ENCODE data around the gene CMYA5. TPM values are rescaled to one million over a fixed set of nuclear protein-coding genes. Genes with fewer than 3 reads are reported as not detected.

Gene CMYA5
- total and polyA plus RNA-seq, 2 of the 4 experiments (the other 2 are of a cell fraction): 0.39 to 0.90 TPM

- Histone ChIP-seq H4K91ac (ENCODE audit: insufficient read depth, low read depth, low read length) (no peak overlapping the region), H3K9me1 (ENCODE audit: insufficient read depth, low read length) (no peaks in the 10 kb centered on the region), H3K14ac (replicated peaks; ENCODE audit: low read depth, low read length) (no peak overlapping the region), H3K4ac (ENCODE audit: low read depth, low read length) (no peak overlapping the region), H2AFZ (replicated peaks; ENCODE audit: low read length, poor library complexity) (no peak overlapping the region), H2BK5ac (ENCODE audit: low read depth, low read length, poor library complexity, severe bottlenecking) (no peak overlapping the region), H4K20me1 (ENCODE audit: insufficient read depth, low read length) (no peaks in the 10 kb centered on the region), H3K27me3 (ENCODE audit: control insufficient read depth, insufficient read depth, low read length) (peaks cover 3% of the 10 kb centered on the region), H3K36me3 (ENCODE audit: control insufficient read depth, insufficient read depth, low read length) (no peaks in the 10 kb centered on the region), H3K4me1 (ENCODE audit: control insufficient read depth, insufficient read depth, low read length) (no peaks in the 10 kb centered on the region), H3K4me2 (ENCODE audit: low read depth, low read length) (no peak overlapping the region), H3K56ac (ENCODE audit: extremely low read depth, insufficient read depth, low read length) (no peak overlapping the region), H2BK120ac (ENCODE audit: low read depth, low read length) (no peak overlapping the region), H4K5ac (ENCODE audit: low read depth, low read length) (no peak overlapping the region), H3K9ac (ENCODE audit: low read depth, low read length) (no peak overlapping the region), H3K18ac (ENCODE audit: low read depth, low read length) (no peak overlapping the region), H4K8ac (ENCODE audit: low read depth in 2 of 2, low read length in 2 of 2) (no peak overlapping the region), H2AK5ac (ENCODE audit: low read depth, low read length) (no peak overlapping the region), H3K79me1 (ENCODE audit: low read depth in 1 of 2, low read length in 2 of 2) (no peaks in the 10 kb centered on the region), H3K27ac (ENCODE audit: insufficient read depth, low read length) (no peak overlapping the region), H2BK15ac (ENCODE audit: low read depth, low read length) (no peak overlapping the region), H2BK20ac (ENCODE audit: low read depth, low read length) (no peak overlapping the region), H3K9me3 (ENCODE audit: control insufficient read depth, insufficient read depth, low read length) (no peaks in the 10 kb centered on the region), H2AK9ac (replicated peaks; ENCODE audit: low read depth, low read length, poor library complexity) (no peak overlapping the region), H3K4me3 (ENCODE audit: insufficient read depth, low read depth, low read length) (no peak overlapping the region), H3K23ac (ENCODE audit: low read depth, low read length) (no peak overlapping the region)
- in situ Hi-C loops (cut with MboI; ENCODE audit: low sequenced_read_pairs): no loop called here
- dilution Hi-C loops (cut with HindIII; ENCODE audit: low sequenced_read_pairs, unreplicated experiment): no loop called here
- TF ChIP-seq POLR2A (IDR thresholded peaks at IDR 0.05; ENCODE audit: low read depth, low read length): no peak
- TF ChIP-seq MAZ (IDR thresholded peaks at IDR 0.05; ENCODE audit: borderline replicate concordance, low read depth, low read length): no peak
- no peak for TF ChIP-seq SMC3 (IDR thresholded peaks at IDR 0.05; ENCODE audit: low read depth, low read length)
- no peak for TF ChIP-seq NFE2L2 (IDR thresholded peaks at IDR 0.05; ENCODE audit: low read depth, low read length)
- no peak for TF ChIP-seq RFX5 (IDR thresholded peaks at IDR 0.05; ENCODE audit: low read depth, low read length)
- TF ChIP-seq CHD1 (IDR thresholded peaks at IDR 0.05; ENCODE audit: low read depth, low read length): no peak
- TF ChIP-seq CEBPB (IDR thresholded peaks at IDR 0.05; ENCODE audit: low read depth, low read length): no peak
- no peak for TF ChIP-seq MXI1 (IDR thresholded peaks at IDR 0.05; ENCODE audit: borderline replicate concordance, low read depth, low read length)
- no peak for TF ChIP-seq MAFK (IDR thresholded peaks at IDR 0.05; ENCODE audit: low read depth, low read length)
- no peak for TF ChIP-seq FOS (IDR thresholded peaks at IDR 0.05; ENCODE audit: low read depth, low read length)
- TF ChIP-seq ELK1 (IDR thresholded peaks at IDR 0.05; ENCODE audit: borderline replicate concordance, low read depth, low read length): no peak
- TF ChIP-seq USF2 (IDR thresholded peaks at IDR 0.05; ENCODE audit: low read depth, low read length): no peak
- TF ChIP-seq RCOR1 (IDR thresholded peaks at IDR 0.05; ENCODE audit: insufficient replicate concordance, low read length): no peak
- no peak for TF ChIP-seq RAD21 (IDR thresholded peaks at IDR 0.05; ENCODE audit: low read length)
- no peak for TF ChIP-seq CTCF (conservative IDR thresholded peaks at IDR 0.05; ENCODE audit: low read depth, low read length)
- TF ChIP-seq BHLHE40 (IDR thresholded peaks at IDR 0.05; ENCODE audit: low read depth, low read length): no peak
- ChIA-PET POLR2A (ENCODE audit: unreplicated experiment) (no interaction called here), CTCF (no interaction called here)
- DNase-seq: no peak
- ATAC-seq (ENCODE audit: low read depth): no peak
- no TSS peak for BruUV-seq (replicated peaks)
- intact Hi-C loops (cut with micrococcal nuclease): no loop called here
- 100% methylated on average over 1 of the region's 3 CpGs; no CpG with 5 or more reads in 1 of the 2 experiments for WGBS, 2 experiments (ENCODE audit: extremely low coverage in 2 of 2, insufficient read length in 1 of 2)
These were observed 102.2 kb downstream of the CMYA5 start for GRCh38 chr5:79791843-79792242.
